IgD-negative memory B cell (primary cell): ENCODE results near the gene ZNF507. TPM values are rescaled to one million over a fixed set of nuclear protein-coding genes. Genes with fewer than 3 reads are reported as not detected.

Source experiments
- H3K27ac Mint-ChIP-seq, 3 donors: one replicate each; pipeline ENCODE4 v1.8.0; 2020 to 2022; ENCODE audit warnings: mild to moderate bottlenecking in 3 of 3, mixed read lengths in 3 of 3, moderate library complexity in 1 of 3
- H3K27me3 Mint-ChIP-seq: one replicate; pipeline ENCODE4 v1.8.0; 2021; ENCODE audit warnings: mixed read lengths
- H3K36me3 Mint-ChIP-seq: one replicate; pipeline ENCODE4 v1.8.0; 2020; ENCODE audit warnings: mild to moderate bottlenecking, mixed read lengths
- H3K4me1 Mint-ChIP-seq, 3 donors: one replicate each; pipeline ENCODE4 v1.8.0; 2020 to 2022; ENCODE audit warnings: mixed read lengths in 3 of 3, mild to moderate bottlenecking in 1 of 3
- H3K4me3 Mint-ChIP-seq, 4 donors: one replicate each; pipeline ENCODE4 v1.8.0; 2020 to 2022; ENCODE audit warnings: mild to moderate bottlenecking in 4 of 4, mixed read lengths in 4 of 4, moderate library complexity in 3 of 4
- H3K9me3 Mint-ChIP-seq, 3 donors: one replicate each; pipeline ENCODE4 v1.8.0; 2020 to 2021; ENCODE audit warnings: mixed read lengths in 3 of 3, mild to moderate bottlenecking in 1 of 3
- polyA plus RNA-seq: library from polyadenylated mRNA; unstranded; fragments of 300-500 nt; fragmentation: Illumina TruSeq; gene quantifications from one replicate; pipeline ENCODE4 v1.2.3, GENCODE V29; 2021

ZNF507 gene
- polyA plus RNA-seq, 1 donor from 2014 or later: 6.9 TPM

- H3K27me3 Mint-ChIP-seq: no peaks in the 10 kb centered on the region
- H3K4me1 Mint-ChIP-seq: peaks cover 31 to 64% (median 38%) of the 10 kb centered on the region in 3 donors
- no peaks in the 10 kb centered on the region for H3K9me3 Mint-ChIP-seq
- H3K36me3 Mint-ChIP-seq: peaks cover 20% of the 10 kb centered on the region
- H3K4me3 Mint-ChIP-seq: no peak overlapping the region
- peak overlapping the region in 1 of 3 donors; percentile 65 for H3K27ac Mint-ChIP-seq
Measured at GRCh38 chr19:32350471-32350865, 5.1 kb downstream of the ZNF507 start.

GRCh38 chr19:32350987-32351348, 5.6 kb downstream of the ZNF507 start:
- Mint-ChIP-seq H3K36me3 (peaks cover 21% of the 10 kb centered on the region), H3K27me3 (no peaks in the 10 kb centered on the region), H3K27ac (peak overlapping the region in 1 of 3 donors; percentile 65), H3K9me3 (no peaks in the 10 kb centered on the region), H3K4me3 (peak overlapping the region in 1 of 4 donors; percentile 73), H3K4me1 (peaks cover 36 to 65% (median 42%) of the 10 kb centered on the region in 3 donors)

- no peaks in the 10 kb centered on the region for H3K27me3 Mint-ChIP-seq
- H3K27ac Mint-ChIP-seq: peak overlapping the region in 1 of 3 donors; percentile 21
- peaks cover 24% of the 10 kb centered on the region for H3K36me3 Mint-ChIP-seq
Measured at GRCh38 chr19:32352241-32352630, 6.8 kb downstream of the ZNF507 start.

GRCh38 chr19:32354345-32354744, 8.9 kb downstream of the ZNF507 start:
- peaks cover 19% of the 10 kb centered on the region for H3K36me3 Mint-ChIP-seq

More at GRCh38 chr19:32352241-32352630, 6.8 kb downstream of the ZNF507 start:
- Mint-ChIP-seq H3K4me3 (peak overlapping the region in 1 of 4 donors; percentile 54), H3K9me3 (no peaks in the 10 kb centered on the region), H3K4me1 (peaks cover 37 to 62% (median 46%) of the 10 kb centered on the region in 3 donors)

GRCh38 chr19:32355309-32355708, 9.9 kb downstream of the ZNF507 start:
- Mint-ChIP-seq H3K36me3 (peaks cover 17% of the 10 kb centered on the region), H3K4me1 (peaks cover 35 to 45% (median 36%) of the 10 kb centered on the region in 3 donors), H3K27ac (peak overlapping the region in 1 of 3 donors; percentile 12)

More at GRCh38 chr19:32354345-32354744, 8.9 kb downstream of the ZNF507 start:
- Mint-ChIP-seq H3K27me3 (no peaks in the 10 kb centered on the region), H3K27ac (peak overlapping the region in 1 of 3 donors; percentile 64), H3K9me3 (no peaks in the 10 kb centered on the region), H3K4me3 (peak overlapping the region in 1 of 4 donors; percentile 81), H3K4me1 (peaks cover 39 to 52% (median 41%) of the 10 kb centered on the region in 3 donors)

GRCh38 chr19:32357720-32358119, 12.3 kb downstream of the ZNF507 start:
- Mint-ChIP-seq H3K9me3 (no peaks in the 10 kb centered on the region), H3K27ac (no peak overlapping the region), H3K4me1 (peaks cover 22 to 24% (median 22%) of the 10 kb centered on the region in 3 donors), H3K4me3 (no peak overlapping the region), H3K27me3 (no peaks in the 10 kb centered on the region), H3K36me3 (peaks cover 14% of the 10 kb centered on the region)

More at GRCh38 chr19:32355309-32355708, 9.9 kb downstream of the ZNF507 start:
- no peaks in the 10 kb centered on the region for H3K9me3 Mint-ChIP-seq
- no peaks in the 10 kb centered on the region for H3K27me3 Mint-ChIP-seq
- H3K4me3 Mint-ChIP-seq: peak overlapping the region in 1 of 4 donors; percentile 37

GRCh38 chr19:32358321-32358720, 12.9 kb downstream of the ZNF507 start:
- no peaks in the 10 kb centered on the region for H3K9me3 Mint-ChIP-seq
- H3K27ac Mint-ChIP-seq: no peak overlapping the region
- peaks cover 21 to 26% (median 23%) of the 10 kb centered on the region in 3 donors for H3K4me1 Mint-ChIP-seq
- no peak overlapping the region for H3K4me3 Mint-ChIP-seq
- H3K36me3 Mint-ChIP-seq: peaks cover 12% of the 10 kb centered on the region
- H3K27me3 Mint-ChIP-seq: no peaks in the 10 kb centered on the region

GRCh38 chr19:32359581-32359980, 14.2 kb downstream of the ZNF507 start:
- no peaks in the 10 kb centered on the region for H3K9me3 Mint-ChIP-seq

GRCh38 chr19:32361574-32362317, 16.3 kb downstream of the ZNF507 start:
- H3K4me1 Mint-ChIP-seq: peaks cover 14 to 18% (median 16%) of the 10 kb centered on the region in 3 donors
- no peaks in the 10 kb centered on the region for H3K9me3 Mint-ChIP-seq
- peaks cover 8% of the 10 kb centered on the region for H3K36me3 Mint-ChIP-seq
- no peaks in the 10 kb centered on the region for H3K27me3 Mint-ChIP-seq
- H3K27ac Mint-ChIP-seq: no peak overlapping the region
- H3K4me3 Mint-ChIP-seq: no peak overlapping the region

More at GRCh38 chr19:32359581-32359980, 14.2 kb downstream of the ZNF507 start:
- Mint-ChIP-seq H3K4me3 (peak overlapping the region in 1 of 4 donors; percentile 12), H3K4me1 (peaks cover 20 to 27% (median 23%) of the 10 kb centered on the region in 3 donors), H3K27me3 (no peaks in the 10 kb centered on the region), H3K36me3 (peaks cover 6% of the 10 kb centered on the region), H3K27ac (no peak overlapping the region)

GRCh38 chr19:32362318-32362691, 16.9 kb downstream of the ZNF507 start:
- Mint-ChIP-seq H3K4me3 (no peak overlapping the region), H3K9me3 (no peaks in the 10 kb centered on the region), H3K27me3 (no peaks in the 10 kb centered on the region), H3K36me3 (peaks cover 11% of the 10 kb centered on the region), H3K4me1 (peaks cover 17 to 20% (median 18%) of the 10 kb centered on the region in 3 donors), H3K27ac (no peak overlapping the region)

- H3K9me3 Mint-ChIP-seq: no peaks in the 10 kb centered on the region
- H3K36me3 Mint-ChIP-seq: peaks cover 11% of the 10 kb centered on the region
- no peak overlapping the region for H3K27ac Mint-ChIP-seq
- H3K27me3 Mint-ChIP-seq: no peaks in the 10 kb centered on the region
- peaks cover 17 to 25% (median 22%) of the 10 kb centered on the region in 3 donors for H3K4me1 Mint-ChIP-seq
- H3K4me3 Mint-ChIP-seq: no peak overlapping the region
Measured at GRCh38 chr19:32363175-32363574, 17.8 kb downstream of the ZNF507 start.

GRCh38 chr19:32363632-32364031, 18.2 kb downstream of the ZNF507 start:
- H3K36me3 Mint-ChIP-seq: peaks cover 11% of the 10 kb centered on the region
- H3K4me1 Mint-ChIP-seq: peaks cover 19 to 30% (median 24%) of the 10 kb centered on the region in 3 donors
- H3K27me3 Mint-ChIP-seq: no peaks in the 10 kb centered on the region
- no peaks in the 10 kb centered on the region for H3K9me3 Mint-ChIP-seq
- H3K4me3 Mint-ChIP-seq: no peak overlapping the region
- H3K27ac Mint-ChIP-seq: no peak overlapping the region

- Mint-ChIP-seq H3K9me3 (no peaks in the 10 kb centered on the region), H3K36me3 (peaks cover 11% of the 10 kb centered on the region), H3K4me3 (no peak overlapping the region), H3K4me1 (peaks cover 19 to 30% (median 24%) of the 10 kb centered on the region in 3 donors), H3K27ac (no peak overlapping the region), H3K27me3 (no peaks in the 10 kb centered on the region)
Measured at GRCh38 chr19:32364040-32364439, 18.6 kb downstream of the ZNF507 start.

GRCh38 chr19:32367063-32367462, 21.7 kb downstream of the ZNF507 start:
- peak overlapping the region in 1 of 4 donors; percentile 24 for H3K4me3 Mint-ChIP-seq
- no peaks in the 10 kb centered on the region for H3K27me3 Mint-ChIP-seq
- peak overlapping the region in 1 of 3 donors; percentile 53 for H3K27ac Mint-ChIP-seq
- H3K9me3 Mint-ChIP-seq: peaks cover 0 to 1% (median 0%) of the 10 kb centered on the region in 3 donors
- peaks cover 25 to 30% (median 25%) of the 10 kb centered on the region in 3 donors for H3K4me1 Mint-ChIP-seq
- H3K36me3 Mint-ChIP-seq: peaks cover 22% of the 10 kb centered on the region

GRCh38 chr19:32367948-32368536, 22.6 kb downstream of the ZNF507 start:
- no peaks in the 10 kb centered on the region for H3K27me3 Mint-ChIP-seq
- H3K4me1 Mint-ChIP-seq: peaks cover 23 to 26% (median 24%) of the 10 kb centered on the region in 3 donors
- H3K36me3 Mint-ChIP-seq: peaks cover 28% of the 10 kb centered on the region
- H3K27ac Mint-ChIP-seq: no peak overlapping the region
- no peak overlapping the region for H3K4me3 Mint-ChIP-seq
- peaks cover 0 to 4% (median 0%) of the 10 kb centered on the region in 3 donors for H3K9me3 Mint-ChIP-seq
